Sigmoid colon (tissue), 4 donors: ENCODE results near the gene CLDN11.

ENCODE experiments used
- EP300 ChIP-seq, 4 donors: sonication (generic); formaldehyde crosslinking; IDR thresholded peaks; one replicate each; pipeline ENCODE4 v1.6.1; 2017; ENCODE audit warnings: antibody characterized with exemption in 4 of 4
- POLR2A ChIP-seq, 2 donors: fragments of 450-650 bp; IDR thresholded peaks; one replicate each; pipeline ENCODE4 v1.6.1; 2016; ENCODE audit warnings: antibody characterized with exemption in 2 of 2, mild to moderate bottlenecking in 2 of 2, moderate library complexity in 2 of 2
- POLR2AphosphoS5 ChIP-seq, 4 donors: sonication (generic); formaldehyde crosslinking; IDR thresholded peaks; one replicate each; pipeline ENCODE4 v1.6.1; 2017; ENCODE audit warnings: antibody characterized with exemption in 4 of 4
- TF ChIP-seq, protein P1 (sequence below), 4 experiments: fragments of 450-650 bp in 3 of 4; fragments of 200-600 bp in 1 of 4; IDR thresholded peaks; one replicate each; pipeline ENCODE4 v1.5.1; 2016 to 2019; ENCODE audit warnings: antibody characterized with exemption in 4 of 4, mild to moderate bottlenecking in 3 of 4, moderate library complexity in 2 of 4

DNA sequence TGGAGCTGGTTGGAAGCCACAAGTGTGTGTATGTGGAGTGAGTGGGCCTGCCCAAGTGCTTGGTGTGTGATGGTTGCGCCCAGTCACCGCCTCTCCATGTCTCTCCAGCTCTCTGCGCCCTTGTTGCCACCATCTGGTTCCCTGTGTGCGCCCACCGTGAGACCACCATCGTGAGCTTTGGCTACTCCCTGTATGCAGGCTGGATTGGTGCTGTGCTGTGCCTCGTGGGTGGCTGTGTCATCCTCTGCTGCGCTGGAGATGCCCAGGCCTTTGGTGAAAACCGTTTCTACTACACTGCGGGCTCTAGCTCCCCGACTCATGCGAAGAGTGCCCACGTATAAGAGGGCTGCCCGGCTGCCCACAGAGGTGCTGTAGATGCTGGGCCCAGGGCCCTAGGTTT lies 13.7 kb downstream of the CLDN11 start:
- TF ChIP-seq, protein P1, sequence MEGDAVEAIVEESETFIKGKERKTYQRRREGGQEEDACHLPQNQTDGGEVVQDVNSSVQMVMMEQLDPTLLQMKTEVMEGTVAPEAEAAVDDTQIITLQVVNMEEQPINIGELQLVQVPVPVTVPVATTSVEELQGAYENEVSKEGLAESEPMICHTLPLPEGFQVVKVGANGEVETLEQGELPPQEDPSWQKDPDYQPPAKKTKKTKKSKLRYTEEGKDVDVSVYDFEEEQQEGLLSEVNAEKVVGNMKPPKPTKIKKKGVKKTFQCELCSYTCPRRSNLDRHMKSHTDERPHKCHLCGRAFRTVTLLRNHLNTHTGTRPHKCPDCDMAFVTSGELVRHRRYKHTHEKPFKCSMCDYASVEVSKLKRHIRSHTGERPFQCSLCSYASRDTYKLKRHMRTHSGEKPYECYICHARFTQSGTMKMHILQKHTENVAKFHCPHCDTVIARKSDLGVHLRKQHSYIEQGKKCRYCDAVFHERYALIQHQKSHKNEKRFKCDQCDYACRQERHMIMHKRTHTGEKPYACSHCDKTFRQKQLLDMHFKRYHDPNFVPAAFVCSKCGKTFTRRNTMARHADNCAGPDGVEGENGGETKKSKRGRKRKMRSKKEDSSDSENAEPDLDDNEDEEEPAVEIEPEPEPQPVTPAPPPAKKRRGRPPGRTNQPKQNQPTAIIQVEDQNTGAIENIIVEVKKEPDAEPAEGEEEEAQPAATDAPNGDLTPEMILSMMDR (IDR thresholded peaks at IDR 0.05): no peak
- no peak for TF ChIP-seq POLR2AphosphoS5 (IDR thresholded peaks at IDR 0.05)
- no peak for TF ChIP-seq EP300 (IDR thresholded peaks at IDR 0.05)
- no peak for TF ChIP-seq POLR2A (IDR thresholded peaks at IDR 0.05)
